SU-DHL-6 (cell line): ENCODE data around the gene SIX5.
"Not testable (repeated sequence)": the region's sequence is repeated elsewhere in the genome, so short reads cannot be mapped to it uniquely, and the experiment has no call there.

Experiments
- H2AFZ ChIP-seq: fragments of 200-600 bp; sonication (generic); 2 replicates; pipeline ENCODE4 v1.6.1; 2014; ENCODE audit warnings: low read depth, mild to moderate bottlenecking, moderate library complexity, mixed read lengths, antibody characterized with exemption, low read length; ENCODE audit not compliant: severe bottlenecking
- H3F3A ChIP-seq: fragments of 200-600 bp; shearing (Covaris generic); 2 replicates; pipeline ENCODE4 v1.6.0; 2016; ENCODE audit warnings: antibody characterized with exemption, mild to moderate bottlenecking; ENCODE audit not compliant: insufficient read depth
- H3K27ac ChIP-seq: fragments of 200-600 bp; sonication (generic); 2 replicates; pipeline ENCODE4 v1.5.1; 2016; ENCODE audit warnings: low read depth, mild to moderate bottlenecking, low read length, moderate library complexity, mixed read lengths
- H3K27me3 ChIP-seq: fragments of 200-600 bp; sonication (generic), shearing (Covaris generic); 2 replicates; pipeline ENCODE4 v1.6.0; 2014; ENCODE audit warnings: mild to moderate bottlenecking, low read length
- H3K36me3 ChIP-seq: fragments of 200-600 bp; sonication (generic); 2 replicates; pipeline ENCODE4 v1.6.1; 2014; ENCODE audit warnings: mild to moderate bottlenecking, low read length, mixed read lengths
- H3K4me2 ChIP-seq: fragments of 300-600, 200-600 bp; shearing (Covaris generic), sonication (generic); 2 replicates; pipeline ENCODE4 v1.6.0; 2014; ENCODE audit warnings: low read length, low read depth, mild to moderate bottlenecking; ENCODE audit not compliant: poor library complexity, severe bottlenecking
- H3K4me3 ChIP-seq: fragments of 200-600 bp; sonication (generic); 2 replicates; pipeline ENCODE4 v1.5.1; 2014; ENCODE audit warnings: antibody characterized with exemption, low read length, mild to moderate bottlenecking, mixed read lengths; ENCODE audit not compliant: insufficient read depth, poor library complexity, severe bottlenecking
- H3K79me2 ChIP-seq: fragments of 200-600 bp; sonication (generic); 2 replicates; pipeline ENCODE4 v1.6.1; 2014; ENCODE audit warnings: mild to moderate bottlenecking, low read length, moderate library complexity; ENCODE audit not compliant: insufficient read depth
- H3K9ac ChIP-seq: fragments of 200-600 bp; sonication (generic); 2 replicates; pipeline ENCODE4 v1.7.0; 2014; ENCODE audit warnings: mild to moderate bottlenecking, low read length
- H3K9me2 ChIP-seq: fragments of 200-600 bp; sonication (generic); replicated peaks from 2 replicates; pipeline ENCODE4 v1.6.1; 2014; ENCODE audit warnings: low read length; ENCODE audit not compliant: insufficient read depth
- H3K9me3 ChIP-seq: fragments of 200-600 bp; sonication (generic); 2 replicates; pipeline ENCODE4 v1.6.1; 2014; ENCODE audit warnings: low read length, mixed read lengths; ENCODE audit not compliant: insufficient read depth
- H4K20me1 ChIP-seq: fragments of 200-600 bp; sonication (generic); 2 replicates; pipeline ENCODE4 v1.6.1; 2014; ENCODE audit warnings: low read depth, mild to moderate bottlenecking, antibody characterized with exemption, low read length, moderate library complexity, mixed read lengths
- EZH2phosphoT487 ChIP-seq: fragments of 200-600 bp; sonication (generic), shearing (Covaris generic); conservative IDR thresholded peaks from 2 replicates; pipeline ENCODE4 v1.6.1; 2018; ENCODE audit warnings: mild to moderate bottlenecking, antibody characterized with exemption, low read length, moderate library complexity, mixed read lengths
- TF ChIP-seq, protein P1 (sequence below): fragments of 200-600 bp; sonication (generic); IDR thresholded peaks from one replicate; pipeline ENCODE4 v1.5.1; 2017; ENCODE audit warnings: antibody characterized with exemption, mild to moderate bottlenecking, low read length, moderate library complexity; ENCODE audit not compliant: insufficient read depth, poor library complexity, severe bottlenecking

Gene SIX5

DNA sequence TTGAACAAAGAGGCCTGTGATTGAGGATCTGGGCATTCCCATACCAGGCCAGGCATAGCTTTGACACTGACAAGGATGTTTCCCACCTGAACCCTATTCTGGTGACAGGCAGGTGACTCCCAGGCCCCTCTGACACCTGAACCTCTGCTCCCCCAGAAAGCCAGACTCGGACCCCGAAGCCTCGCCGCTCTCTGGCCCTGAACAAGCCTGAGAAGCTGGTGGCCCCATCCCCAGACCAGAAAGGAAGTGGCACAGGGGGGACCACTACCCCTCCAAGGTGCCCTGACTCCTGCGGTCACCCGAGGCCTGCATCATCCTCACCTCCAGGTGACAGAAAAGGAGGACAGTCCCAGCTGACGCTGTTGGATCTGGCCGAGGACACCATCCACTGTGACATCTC is 14.7 kb downstream of the SIX5 start:
- H3F3A ChIP-seq, result no peaks in the 10 kb centered on the region
- H3K9me3 ChIP-seq, result no peaks in the 10 kb centered on the region
- no peaks in the 10 kb centered on the region for H3K79me2 ChIP-seq
- H3K9me2 ChIP-seq, result no peaks in the 10 kb centered on the region
- no peak overlapping the region for H3K27ac ChIP-seq
- TF ChIP-seq, protein P1, sequence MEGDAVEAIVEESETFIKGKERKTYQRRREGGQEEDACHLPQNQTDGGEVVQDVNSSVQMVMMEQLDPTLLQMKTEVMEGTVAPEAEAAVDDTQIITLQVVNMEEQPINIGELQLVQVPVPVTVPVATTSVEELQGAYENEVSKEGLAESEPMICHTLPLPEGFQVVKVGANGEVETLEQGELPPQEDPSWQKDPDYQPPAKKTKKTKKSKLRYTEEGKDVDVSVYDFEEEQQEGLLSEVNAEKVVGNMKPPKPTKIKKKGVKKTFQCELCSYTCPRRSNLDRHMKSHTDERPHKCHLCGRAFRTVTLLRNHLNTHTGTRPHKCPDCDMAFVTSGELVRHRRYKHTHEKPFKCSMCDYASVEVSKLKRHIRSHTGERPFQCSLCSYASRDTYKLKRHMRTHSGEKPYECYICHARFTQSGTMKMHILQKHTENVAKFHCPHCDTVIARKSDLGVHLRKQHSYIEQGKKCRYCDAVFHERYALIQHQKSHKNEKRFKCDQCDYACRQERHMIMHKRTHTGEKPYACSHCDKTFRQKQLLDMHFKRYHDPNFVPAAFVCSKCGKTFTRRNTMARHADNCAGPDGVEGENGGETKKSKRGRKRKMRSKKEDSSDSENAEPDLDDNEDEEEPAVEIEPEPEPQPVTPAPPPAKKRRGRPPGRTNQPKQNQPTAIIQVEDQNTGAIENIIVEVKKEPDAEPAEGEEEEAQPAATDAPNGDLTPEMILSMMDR, result no peak
- no peak overlapping the region for H3K9ac ChIP-seq
- no peaks in the 10 kb centered on the region for H4K20me1 ChIP-seq
- H3K36me3 ChIP-seq, result no peaks in the 10 kb centered on the region
- H3K4me3 ChIP-seq, result no peak overlapping the region
- no peak overlapping the region for H2AFZ ChIP-seq
- H3K27me3 ChIP-seq, result no peaks in the 10 kb centered on the region
- no peak overlapping the region for H3K4me2 ChIP-seq

DNA sequence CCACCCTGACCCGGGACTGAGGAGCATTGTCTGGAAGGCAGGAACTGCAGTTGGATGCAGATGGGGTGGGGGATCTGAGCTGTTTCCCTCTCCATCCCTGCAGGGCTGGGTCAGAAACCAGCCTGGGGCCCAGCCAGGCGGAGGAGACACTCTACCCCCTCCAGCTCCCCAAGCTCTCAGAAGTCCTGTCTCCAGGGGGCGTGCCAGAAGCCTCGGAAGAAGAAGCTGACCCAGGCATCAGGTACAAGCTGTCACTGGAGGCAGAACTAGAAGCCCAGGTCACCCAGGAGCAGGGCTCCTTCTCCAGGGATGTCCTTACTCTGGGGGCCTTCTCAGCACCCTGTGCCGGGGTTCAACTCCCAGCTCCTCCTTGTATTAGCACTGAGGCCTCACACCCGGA is 15.5 kb downstream of the SIX5 start:
- no peaks in the 10 kb centered on the region for H3K9me2 ChIP-seq
- no peaks in the 10 kb centered on the region for H3K79me2 ChIP-seq
- H3K27me3 ChIP-seq, result no peaks in the 10 kb centered on the region
- H3K4me3 ChIP-seq, result no peak overlapping the region
- no peaks in the 10 kb centered on the region for H3K36me3 ChIP-seq
- H3K9me3 ChIP-seq, result no peaks in the 10 kb centered on the region
- no peak overlapping the region for H3K9ac ChIP-seq
- no peak overlapping the region for H3K27ac ChIP-seq
- TF ChIP-seq EZH2phosphoT487, result no peak
- TF ChIP-seq, protein P1, result no peak
- H4K20me1 ChIP-seq, result no peaks in the 10 kb centered on the region
- H2AFZ ChIP-seq, result no peak overlapping the region
- H3K4me2 ChIP-seq, result no peak overlapping the region
- H3F3A ChIP-seq, result no peaks in the 10 kb centered on the region

DNA sequence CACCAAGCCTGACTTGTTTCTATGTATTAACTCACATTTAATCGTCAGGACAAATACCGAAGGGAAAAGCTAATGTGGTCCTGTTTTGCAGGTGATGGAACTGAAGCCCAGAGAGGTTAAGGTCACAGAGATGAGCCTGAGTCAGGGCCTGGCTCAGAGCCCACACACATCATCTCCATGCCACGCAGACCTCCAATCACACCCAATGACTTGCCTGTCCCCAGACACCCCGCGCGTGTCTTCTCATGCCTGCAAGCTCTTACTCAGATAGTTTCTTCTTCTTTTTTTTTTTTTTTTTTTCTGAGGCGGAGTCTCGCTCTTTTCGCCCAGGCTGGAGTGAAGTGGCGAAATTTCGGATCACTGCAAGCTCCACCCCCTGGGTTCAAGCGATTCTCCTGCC is 16.4 kb downstream of the SIX5 start:
- Histone ChIP-seq H3F3A (no peaks in the 10 kb centered on the region), H2AFZ (no peak overlapping the region), H3K4me2 (no peak overlapping the region), H3K27me3 (no peaks in the 10 kb centered on the region), H3K4me3 (no peak overlapping the region), H4K20me1 (no peaks in the 10 kb centered on the region), H3K9me2 (no peaks in the 10 kb centered on the region), H3K79me2 (no peaks in the 10 kb centered on the region), H3K9ac (no peak overlapping the region), H3K36me3 (no peaks in the 10 kb centered on the region), H3K9me3 (no peaks in the 10 kb centered on the region), H3K27ac (no peak overlapping the region)
- no peak for TF ChIP-seq EZH2phosphoT487
- TF ChIP-seq, protein P1, result no peak

DNA sequence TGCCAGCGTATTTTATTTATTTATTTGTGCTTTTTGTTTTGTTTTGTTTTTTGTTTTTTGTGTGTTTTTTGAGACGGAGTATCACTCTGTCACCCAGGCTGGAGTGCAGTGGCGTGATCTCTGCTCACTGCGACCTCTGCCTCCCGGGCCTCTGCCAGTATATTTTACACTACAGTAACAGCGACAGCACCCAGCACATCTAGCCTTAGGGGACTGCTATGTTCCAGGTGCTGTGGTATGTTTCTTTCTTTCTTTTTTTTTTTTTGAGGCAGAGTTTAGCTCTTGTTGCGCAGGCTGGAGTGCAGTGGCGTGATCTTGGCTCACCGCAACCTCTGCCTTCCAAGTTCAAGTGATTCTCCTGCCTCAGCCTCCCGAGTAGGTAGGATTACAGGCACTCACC is 17.6 kb downstream of the SIX5 start:
- not testable (repeated sequence) for H3F3A ChIP-seq, H2AFZ ChIP-seq, H3K36me3 ChIP-seq, H4K20me1 ChIP-seq, H3K27ac ChIP-seq, H3K9me3 ChIP-seq, H3K4me3 ChIP-seq, H3K9ac ChIP-seq, H3K27me3 ChIP-seq, H3K79me2 ChIP-seq, H3K9me2 ChIP-seq, H3K4me2 ChIP-seq
